ENCODE data around the gene SAG. TPM values are rescaled to one million over a fixed set of nuclear protein-coding genes. Genes with fewer than 3 reads are reported as not detected.
A peak's percentile ranks its signal among the peaks of the same experiment; 100 is the strongest.

SAG gene
- total and polyA plus RNA-seq, 2 experiments from 2014 or later: not detected

DNA sequence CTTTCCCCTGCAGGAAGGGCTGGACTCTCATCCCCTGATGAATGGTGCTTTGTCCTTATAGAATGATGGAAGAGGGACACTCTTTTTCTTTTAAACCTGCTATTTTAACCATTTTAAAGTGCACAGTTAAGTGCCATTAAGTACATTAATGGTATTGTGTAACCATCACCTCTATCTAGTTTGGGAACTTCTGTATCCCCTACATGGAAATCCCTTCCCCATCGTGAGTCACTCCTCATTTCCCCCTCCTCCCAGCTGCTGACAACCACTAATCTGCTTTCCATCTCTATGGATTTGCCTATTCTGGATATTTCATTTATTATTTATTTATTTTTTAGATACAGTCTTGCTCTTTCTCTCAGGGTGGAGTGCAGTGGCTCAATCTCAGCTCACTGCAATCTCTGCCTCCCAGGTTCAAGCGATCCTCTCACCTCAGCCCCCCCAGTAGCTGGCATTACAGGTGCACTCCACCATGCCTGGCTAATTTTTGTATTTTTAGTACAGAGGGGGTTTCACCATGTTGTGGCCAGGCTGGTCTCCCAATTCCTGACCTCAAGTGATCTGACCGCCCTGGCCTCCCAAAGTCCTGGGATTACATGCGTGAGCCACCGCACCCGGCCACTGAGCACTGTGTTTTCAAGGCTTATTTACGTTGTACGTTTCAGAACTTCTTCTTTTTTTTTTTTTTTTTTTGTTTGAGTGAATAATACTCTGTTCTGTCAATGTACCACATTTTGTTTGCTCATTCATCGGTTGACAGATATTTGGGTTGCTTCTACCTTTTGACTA lies 62.5 kb downstream of the SAG start:
- Histone ChIP-seq H3K27ac (ENCODE audit: low read depth) (no peak overlapping the region), H2AFZ (no peak overlapping the region), H3K4me3 (no peak overlapping the region), H3K4me2 (no peak overlapping the region), H3K79me2 (replicated peaks; ENCODE audit: insufficient read depth) (peaks cover 31% of the 10 kb centered on the region), H3K36me3 (ENCODE audit: insufficient read depth) (no peaks in the 10 kb centered on the region), H3K4me1 (ENCODE audit: insufficient read depth) (peaks cover 6% of the 10 kb centered on the region; the same call in 1 of the 2 replicates), H3F3A (replicated peaks; ENCODE audit: low read depth) (no peaks in the 10 kb centered on the region), H3K9me2 (ENCODE audit: insufficient read depth) (no peaks in the 10 kb centered on the region), H3K27me3 (ENCODE audit: insufficient read depth) (no peaks in the 10 kb centered on the region), H4K20me1 (replicated peaks; ENCODE audit: insufficient read depth) (peaks cover 16% of the 10 kb centered on the region)
- no peak for ATAC-seq
- TF ChIP-seq JUNB (IDR thresholded peaks at IDR 0.05; ENCODE audit: unreplicated experiment): no peak
- no peak for TF ChIP-seq ZNF114 (CRISPR knock-in tag; IDR thresholded peaks at IDR 0.05)
- TF ChIP-seq, protein P1, sequence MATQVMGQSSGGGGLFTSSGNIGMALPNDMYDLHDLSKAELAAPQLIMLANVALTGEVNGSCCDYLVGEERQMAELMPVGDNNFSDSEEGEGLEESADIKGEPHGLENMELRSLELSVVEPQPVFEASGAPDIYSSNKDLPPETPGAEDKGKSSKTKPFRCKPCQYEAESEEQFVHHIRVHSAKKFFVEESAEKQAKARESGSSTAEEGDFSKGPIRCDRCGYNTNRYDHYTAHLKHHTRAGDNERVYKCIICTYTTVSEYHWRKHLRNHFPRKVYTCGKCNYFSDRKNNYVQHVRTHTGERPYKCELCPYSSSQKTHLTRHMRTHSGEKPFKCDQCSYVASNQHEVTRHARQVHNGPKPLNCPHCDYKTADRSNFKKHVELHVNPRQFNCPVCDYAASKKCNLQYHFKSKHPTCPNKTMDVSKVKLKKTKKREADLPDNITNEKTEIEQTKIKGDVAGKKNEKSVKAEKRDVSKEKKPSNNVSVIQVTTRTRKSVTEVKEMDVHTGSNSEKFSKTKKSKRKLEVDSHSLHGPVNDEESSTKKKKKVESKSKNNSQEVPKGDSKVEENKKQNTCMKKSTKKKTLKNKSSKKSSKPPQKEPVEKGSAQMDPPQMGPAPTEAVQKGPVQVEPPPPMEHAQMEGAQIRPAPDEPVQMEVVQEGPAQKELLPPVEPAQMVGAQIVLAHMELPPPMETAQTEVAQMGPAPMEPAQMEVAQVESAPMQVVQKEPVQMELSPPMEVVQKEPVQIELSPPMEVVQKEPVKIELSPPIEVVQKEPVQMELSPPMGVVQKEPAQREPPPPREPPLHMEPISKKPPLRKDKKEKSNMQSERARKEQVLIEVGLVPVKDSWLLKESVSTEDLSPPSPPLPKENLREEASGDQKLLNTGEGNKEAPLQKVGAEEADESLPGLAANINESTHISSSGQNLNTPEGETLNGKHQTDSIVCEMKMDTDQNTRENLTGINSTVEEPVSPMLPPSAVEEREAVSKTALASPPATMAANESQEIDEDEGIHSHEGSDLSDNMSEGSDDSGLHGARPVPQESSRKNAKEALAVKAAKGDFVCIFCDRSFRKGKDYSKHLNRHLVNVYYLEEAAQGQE (IDR thresholded peaks at IDR 0.05; ENCODE audit: unreplicated experiment): no peak
- TF ChIP-seq CREB1 (CRISPR knock-in tag; IDR thresholded peaks at IDR 0.05; ENCODE audit: low read depth): no peak
- Mint-ChIP-seq H3K9me3 (no peaks in the 10 kb centered on the region), H3K27ac (no peak overlapping the region), H3K4me3 (no peak overlapping the region), H3K36me3 (ENCODE audit: low read depth) (no peaks in the 10 kb centered on the region), H3K27me3 (ENCODE audit: insufficient read depth, low read depth, poor library complexity) (peaks cover 2% of the 10 kb centered on the region), H3K4me1 (peaks cover 18% of the 10 kb centered on the region)
- no peak for DNase-seq (ENCODE audit: low spot score)

DNA sequence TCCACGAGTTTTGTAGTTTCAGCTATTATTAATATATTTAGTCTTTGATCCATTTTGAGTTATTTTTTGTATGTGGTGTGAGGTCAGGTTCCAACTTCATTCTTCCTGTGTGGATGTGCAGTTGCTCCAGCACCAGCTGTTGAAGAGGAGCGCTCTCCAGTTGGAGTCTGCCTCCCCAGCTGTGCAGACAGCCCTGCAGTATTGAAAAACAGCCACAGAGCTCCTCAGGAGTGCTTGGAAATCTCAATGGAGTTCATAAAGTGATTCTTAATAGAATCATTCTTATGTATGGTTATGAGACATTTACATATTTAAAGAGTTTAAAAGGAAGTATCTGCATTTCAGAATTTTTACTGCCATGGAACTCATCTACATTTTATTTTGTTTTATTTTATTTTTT lies 64.0 kb downstream of the SAG start:
- Histone ChIP-seq H3K4me3 (no peak overlapping the region), H3K27ac (ENCODE audit: low read depth) (no peak overlapping the region), H4K20me1 (replicated peaks; ENCODE audit: insufficient read depth) (peaks cover 16% of the 10 kb centered on the region), H3K36me3 (ENCODE audit: insufficient read depth) (no peaks in the 10 kb centered on the region), H3K27me3 (ENCODE audit: insufficient read depth) (no peaks in the 10 kb centered on the region), H3K4me2 (no peak overlapping the region), H2AFZ (no peak overlapping the region), H3K9me2 (ENCODE audit: insufficient read depth) (no peaks in the 10 kb centered on the region), H3K79me2 (replicated peaks; ENCODE audit: insufficient read depth) (peaks cover 27% of the 10 kb centered on the region), H3F3A (replicated peaks; ENCODE audit: low read depth) (no peaks in the 10 kb centered on the region), H3K4me1 (ENCODE audit: insufficient read depth) (peaks cover 6% of the 10 kb centered on the region)
- H3K27ac Mint-ChIP-seq: no peak overlapping the region
- no peak overlapping the region for H3K4me3 Mint-ChIP-seq
- no peaks in the 10 kb centered on the region for H3K27me3 Mint-ChIP-seq (ENCODE audit: insufficient read depth, low read depth, poor library complexity)
- H3K4me1 Mint-ChIP-seq: peaks cover 20% of the 10 kb centered on the region
- H3K36me3 Mint-ChIP-seq (ENCODE audit: low read depth): no peaks in the 10 kb centered on the region
- no peak for DNase-seq (ENCODE audit: low spot score)
- ATAC-seq: peak; percentile 65
- no peaks in the 10 kb centered on the region for H3K9me3 Mint-ChIP-seq
- TF ChIP-seq EZH2 (IDR thresholded peaks at IDR 0.05; ENCODE audit: low read depth, unreplicated experiment) (no peak), NANOG (IDR thresholded peaks at IDR 0.05; ENCODE audit: borderline replicate concordance) (no peak), ETS1 (IDR thresholded peaks at IDR 0.05) (no peak), ZNF462 (CRISPR knock-in tag; IDR thresholded peaks at IDR 0.05) (no peak), ZNF114 (CRISPR knock-in tag; IDR thresholded peaks at IDR 0.05) (no peak), EZH2phosphoT487 (IDR thresholded peaks at IDR 0.05; ENCODE audit: unreplicated experiment) (no peak), POLR2AphosphoS5 (IDR thresholded peaks at IDR 0.05; ENCODE audit: low read depth) (no peak), CREB1 (CRISPR knock-in tag; IDR thresholded peaks at IDR 0.05; ENCODE audit: low read depth) (no peak), JUNB (IDR thresholded peaks at IDR 0.05; ENCODE audit: unreplicated experiment) (no peak)
